HEK293 (cell line): ENCODE results near the gene SLC2A5.

ENCODE experiments used
- CTCF ChIA-PET: fragments of 350-600 bp; formaldehyde crosslinking; extraction: SDS; loops from one replicate; lab custom pipeline; 2021; ENCODE audit warnings: antibody characterized with exemption; lab: Yijun Ruan, JAX
- POLR2A ChIA-PET: fragments of 300-600 bp; formaldehyde crosslinking; extraction: SDS; loops from one replicate; lab custom pipeline; 2020; ENCODE audit warnings: antibody characterized with exemption, inconsistent platforms; lab: Yijun Ruan, JAX
- H3K27ac ChIP-seq: fragments of 200-500 bp; sonication (Bioruptor generic); 2 replicates; pipeline ENCODE4 v1.5.1; 2014; ENCODE audit warnings: low read depth, low read length, control low read depth, inconsistent platforms; ENCODE audit errors: extremely low read depth
- H3K36me3 ChIP-seq, 2 experiments: fragments of 200-500 bp in 1 of 2; sonication (Bioruptor generic) in 1 of 2; 1 replicate in 1 of 2; 2 replicates in 1 of 2; pipeline ENCODE4 v1.5.1; 2014 to 2017; ENCODE audit warnings: inconsistent platforms in 2 of 2, low read length in 2 of 2; ENCODE audit not compliant: control insufficient read depth in 2 of 2, insufficient read depth in 1 of 2
- H3K4me1 ChIP-seq: fragments of 200-500 bp; sonication (Bioruptor generic); 2 replicates; pipeline ENCODE4 v1.5.1; 2014; ENCODE audit warnings: mild to moderate bottlenecking, low read length, inconsistent platforms; ENCODE audit not compliant: control insufficient read depth, insufficient read depth
- H3K4me3 ChIP-seq: 2 replicates; pipeline ENCODE4 v1.5.1; 2011; ENCODE audit warnings: low read depth, mild to moderate bottlenecking, control low read depth, low read length, moderate library complexity
- H3K9me3 ChIP-seq: fragments of 200-500 bp; sonication (Bioruptor generic); 2 replicates; pipeline ENCODE4 v1.5.1; 2014; ENCODE audit warnings: low read depth, low read length, inconsistent platforms; ENCODE audit not compliant: control insufficient read depth, insufficient read depth
- FEZF1 ChIP-seq: fragments of 450-650 bp; formaldehyde crosslinking; IDR thresholded peaks from 2 replicates; pipeline ENCODE4 v1.5.1; 2016; ENCODE audit warnings: missing biosample characterization, missing genetic modification characterization
- INSM2 ChIP-seq: fragments of 450-650 bp; formaldehyde crosslinking; IDR thresholded peaks from 2 replicates; pipeline ENCODE4 v1.5.1; 2016; ENCODE audit warnings: missing biosample characterization, missing genetic modification characterization
- KLF7 ChIP-seq: fragments of 450-650 bp; formaldehyde crosslinking; IDR thresholded peaks from 2 replicates; pipeline ENCODE4 v1.5.1; 2016; ENCODE audit warnings: missing biosample characterization, missing genetic modification characterization, borderline replicate concordance
- MEIS1 ChIP-seq: sonication (generic); formaldehyde crosslinking; IDR thresholded peaks from 2 replicates; pipeline ENCODE4 v1.8.1; 2022; ENCODE audit warnings: missing genetic modification reagents, mild to moderate bottlenecking, borderline replicate concordance
- PATZ1 ChIP-seq: fragments of 450-650 bp; formaldehyde crosslinking; IDR thresholded peaks from 2 replicates; pipeline ENCODE4 v1.5.1; 2016; ENCODE audit warnings: missing biosample characterization, missing genetic modification characterization
- RBAK ChIP-seq: fragments of 450-650 bp; formaldehyde crosslinking; IDR thresholded peaks from 2 replicates; pipeline ENCODE4 v1.5.1; 2016; ENCODE audit warnings: missing biosample characterization, missing genetic modification characterization
- SCRT1 ChIP-seq: fragments of 450-650 bp; formaldehyde crosslinking; IDR thresholded peaks from 2 replicates; pipeline ENCODE4 v1.5.1; 2016; ENCODE audit warnings: missing biosample characterization, missing genetic modification characterization, borderline replicate concordance
- SCRT2 ChIP-seq: fragments of 450-650 bp; formaldehyde crosslinking; IDR thresholded peaks from 2 replicates; pipeline ENCODE4 v1.5.1; 2016; ENCODE audit warnings: missing biosample characterization, missing genetic modification characterization
- SP3 ChIP-seq: fragments of 450-650 bp; formaldehyde crosslinking; IDR thresholded peaks from 2 replicates; pipeline ENCODE4 v1.5.1; 2016; ENCODE audit warnings: missing biosample characterization, missing genetic modification characterization
- ZBTB49 ChIP-seq: fragments of 450-650 bp; formaldehyde crosslinking; IDR thresholded peaks from 2 replicates; pipeline ENCODE4 v1.5.1; 2016; ENCODE audit warnings: missing biosample characterization, missing genetic modification characterization, low read depth
- ZBTB8A ChIP-seq: fragments of 450-650 bp; formaldehyde crosslinking; IDR thresholded peaks from 2 replicates; pipeline ENCODE4 v1.5.1; 2016; ENCODE audit warnings: missing biosample characterization, missing genetic modification characterization
- ZEB2 ChIP-seq: fragments of 450-650 bp; formaldehyde crosslinking; IDR thresholded peaks from 2 replicates; pipeline ENCODE4 v1.5.1; 2016; ENCODE audit warnings: missing biosample characterization, missing genetic modification characterization
- ZFP37 ChIP-seq: fragments of 450-650 bp; formaldehyde crosslinking; IDR thresholded peaks from 2 replicates; pipeline ENCODE4 v1.5.1; 2016; ENCODE audit warnings: missing biosample characterization, missing genetic modification characterization
- ZFP69B ChIP-seq: fragments of 450-650 bp; formaldehyde crosslinking; IDR thresholded peaks from 2 replicates; pipeline ENCODE4 v1.5.1; 2016; ENCODE audit warnings: missing biosample characterization, missing genetic modification characterization
- ZNF10 ChIP-seq: fragments of 450-650 bp; formaldehyde crosslinking; IDR thresholded peaks from 2 replicates; pipeline ENCODE4 v1.5.1; 2017; ENCODE audit warnings: missing biosample characterization, missing genetic modification characterization
- ZNF16 ChIP-seq: fragments of 450-650 bp; formaldehyde crosslinking; IDR thresholded peaks from 2 replicates; pipeline ENCODE4 v1.5.1; 2016; ENCODE audit warnings: low read depth, missing biosample characterization, missing genetic modification characterization
- ZNF280D ChIP-seq: fragments of 450-650 bp; formaldehyde crosslinking; IDR thresholded peaks from 2 replicates; pipeline ENCODE4 v1.5.1; 2016; ENCODE audit warnings: missing biosample characterization, missing genetic modification characterization
- ZNF350 ChIP-seq: fragments of 450-650 bp; formaldehyde crosslinking; IDR thresholded peaks from 2 replicates; pipeline ENCODE4 v1.5.0; 2017; ENCODE audit warnings: missing biosample characterization, mild to moderate bottlenecking, missing genetic modification characterization
- ZNF404 ChIP-seq: fragments of 450-650 bp; formaldehyde crosslinking; IDR thresholded peaks from 2 replicates; pipeline ENCODE4 v1.5.1; 2017; ENCODE audit warnings: missing biosample characterization, missing genetic modification characterization
- ZNF48 ChIP-seq: fragments of 450-650 bp; formaldehyde crosslinking; IDR thresholded peaks from 2 replicates; pipeline ENCODE4 v1.5.1; 2016; ENCODE audit warnings: missing biosample characterization, missing genetic modification characterization
- ZNF544 ChIP-seq: fragments of 450-650 bp; formaldehyde crosslinking; IDR thresholded peaks from 2 replicates; pipeline ENCODE4 v1.5.0; 2017; ENCODE audit warnings: missing biosample characterization, missing genetic modification characterization
- ZNF624 ChIP-seq: fragments of 450-650 bp; formaldehyde crosslinking; IDR thresholded peaks from 2 replicates; pipeline ENCODE4 v1.5.1; 2017; ENCODE audit warnings: missing biosample characterization, missing genetic modification characterization
- ZNF654 ChIP-seq: fragments of 450-650 bp; formaldehyde crosslinking; IDR thresholded peaks from 2 replicates; pipeline ENCODE4 v1.5.1; 2016; ENCODE audit warnings: low read depth, missing biosample characterization, missing genetic modification characterization
- ZNF660 ChIP-seq: fragments of 450-650 bp; IDR thresholded peaks from 2 replicates; pipeline ENCODE4 v1.5.1; 2018; ENCODE audit warnings: missing biosample characterization, mild to moderate bottlenecking, missing genetic modification characterization
- ZNF677 ChIP-seq: fragments of 450-650 bp; IDR thresholded peaks from 2 replicates; pipeline ENCODE4 v1.5.0; 2018; ENCODE audit warnings: missing biosample characterization, mild to moderate bottlenecking, missing genetic modification characterization, moderate library complexity
- ZSCAN16 ChIP-seq: fragments of 450-650 bp; formaldehyde crosslinking; IDR thresholded peaks from 2 replicates; pipeline ENCODE4 v1.5.1; 2016; ENCODE audit warnings: missing biosample characterization, missing genetic modification characterization
- ZSCAN23 ChIP-seq: fragments of 450-650 bp; formaldehyde crosslinking; IDR thresholded peaks from 2 replicates; pipeline ENCODE4 v1.5.1; 2016; ENCODE audit warnings: missing biosample characterization, missing genetic modification characterization
- ZSCAN5A ChIP-seq: fragments of 450-650 bp; formaldehyde crosslinking; IDR thresholded peaks from 2 replicates; pipeline ENCODE4 v1.5.1; 2016; ENCODE audit warnings: missing biosample characterization, missing genetic modification characterization

SLC2A5 gene

GRCh38 chr1:9019896-9020295 is 49.5 kb downstream of the SLC2A5 start:
- Histone ChIP-seq H3K4me3 (no peak overlapping the region), H3K9me3 (no peaks in the 10 kb centered on the region), H3K27ac (no peak overlapping the region), H3K36me3 (no peaks in the 10 kb centered on the region), H3K4me1 (no peaks in the 10 kb centered on the region)
- ChIA-PET CTCF (interaction anchor here (0.6 to 1.8 kb wide), 4 partner anchors 15 to 1117 kb away, joined by 3 to 8 read pairs (median 4); no protein-coding TSS in a partner anchor), POLR2A (no interaction called here)
- no peak for TF ChIP-seq SCRT2
- TF ChIP-seq ZBTB49 (tag by site-specific recombination), result no peak
- no peak for TF ChIP-seq ZNF48
- no peak for TF ChIP-seq ZNF10 (tag by site-specific recombination)
- no peak for TF ChIP-seq ZNF624 (tag by site-specific recombination)
- TF ChIP-seq ZBTB8A (tag by site-specific recombination), result no peak
- no peak for TF ChIP-seq ZNF544 (tag by site-specific recombination)
- TF ChIP-seq ZEB2 (tag by site-specific recombination), result no peak
- TF ChIP-seq MEIS1 (CRISPR knock-in tag), result no peak
- no peak for TF ChIP-seq INSM2 (tag by site-specific recombination)
- TF ChIP-seq SP3 (tag by site-specific recombination), result no peak
- no peak for TF ChIP-seq ZNF677 (tag by site-specific recombination)
- TF ChIP-seq RBAK (tag by site-specific recombination), result no peak
- TF ChIP-seq FEZF1 (tag by site-specific recombination), result no peak
- no peak for TF ChIP-seq ZFP69B (tag by site-specific recombination)
- TF ChIP-seq ZNF654 (tag by site-specific recombination), result no peak
- TF ChIP-seq ZNF16, result no peak
- no peak for TF ChIP-seq ZSCAN5A (tag by site-specific recombination)

- Histone ChIP-seq H3K9me3 (no peaks in the 10 kb centered on the region), H3K36me3 (no peaks in the 10 kb centered on the region), H3K4me1 (no peaks in the 10 kb centered on the region), H3K27ac (no peak overlapping the region), H3K4me3 (no peak overlapping the region)
- ChIA-PET POLR2A (no interaction called here), CTCF (no interaction called here)
- TF ChIP-seq KLF7 (tag by site-specific recombination) (no peak), ZNF404 (no peak), ZNF280D (no peak), ZNF350 (tag by site-specific recombination) (no peak), PATZ1 (tag by site-specific recombination) (no peak), ZSCAN23 (tag by site-specific recombination) (no peak), ZNF16 (no peak), ZSCAN16 (tag by site-specific recombination) (no peak), ZNF660 (tag by site-specific recombination) (no peak), ZFP37 (no peak), SCRT1 (tag by site-specific recombination) (no peak), SP3 (tag by site-specific recombination) (no peak)
Measured at GRCh38 chr1:9018333-9018732, 51.1 kb downstream of the SLC2A5 start.
